ENCODE measurements around the gene ATP5MG. TPM values are rescaled to one million over a fixed set of nuclear protein-coding genes. Genes with fewer than 3 reads are reported as not detected.
A peak's percentile ranks its signal among the peaks of the same experiment; 100 is the strongest.
"Not testable (repeated sequence)": the region's sequence is repeated elsewhere in the genome, so short reads cannot be mapped to it uniquely, and the experiment has no call there.

The ATP5MG gene, protein sequence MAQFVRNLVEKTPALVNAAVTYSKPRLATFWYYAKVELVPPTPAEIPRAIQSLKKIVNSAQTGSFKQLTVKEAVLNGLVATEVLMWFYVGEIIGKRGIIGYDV
- total RNA-seq, result 63.7 and 89.9 TPM in 2 replicates

GRCh38 chr11:118401151-118401879 is at the start of gene ATP5MG:
Gene ATP5MG (plus strand): TSS chr11:118401606. CDS start chr11:118401666, 60 bp downstream.
- peak; percentile 76 to 89 for DNase-seq (ENCODE audit: low read depth in 2 of 2)

DNA sequence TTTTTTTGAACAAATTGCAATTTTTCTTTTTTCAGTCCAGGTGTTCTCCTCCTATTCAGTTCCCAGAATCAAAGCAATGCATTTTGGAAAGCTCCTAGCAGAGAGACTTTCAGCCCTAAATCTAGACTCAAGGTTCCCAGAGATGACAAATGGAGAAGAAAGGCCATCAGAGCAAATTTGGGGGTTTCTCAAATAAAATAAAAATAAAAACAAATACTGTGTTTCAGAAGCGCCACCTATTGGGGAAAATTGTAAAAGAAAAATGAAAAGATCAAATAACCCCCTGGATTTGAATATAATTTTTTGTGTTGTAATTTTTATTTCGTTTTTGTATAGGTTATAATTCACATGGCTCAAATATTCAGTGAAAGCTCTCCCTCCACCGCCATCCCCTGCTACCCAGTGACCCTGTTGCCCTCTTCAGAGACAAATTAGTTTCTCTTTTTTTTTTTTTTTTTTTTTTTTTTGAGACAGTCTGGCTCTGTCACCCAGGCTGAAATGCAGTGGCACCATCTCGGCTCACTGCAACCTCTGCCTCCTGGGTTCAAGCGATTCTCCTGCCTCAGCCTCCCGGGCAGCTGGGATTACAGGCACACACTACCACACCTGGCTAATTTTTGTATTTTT is 48.2 kb upstream of the ATP5MG start:
- DNase-seq (ENCODE audit: low read depth in 2 of 2), result peak in 1 of 2 donors; percentile 24

GRCh38 chr11:118358071-118358470 is 43.3 kb upstream of the ATP5MG start:
- DNase-seq (ENCODE audit: low read depth in 2 of 2), result no peak

DNA sequence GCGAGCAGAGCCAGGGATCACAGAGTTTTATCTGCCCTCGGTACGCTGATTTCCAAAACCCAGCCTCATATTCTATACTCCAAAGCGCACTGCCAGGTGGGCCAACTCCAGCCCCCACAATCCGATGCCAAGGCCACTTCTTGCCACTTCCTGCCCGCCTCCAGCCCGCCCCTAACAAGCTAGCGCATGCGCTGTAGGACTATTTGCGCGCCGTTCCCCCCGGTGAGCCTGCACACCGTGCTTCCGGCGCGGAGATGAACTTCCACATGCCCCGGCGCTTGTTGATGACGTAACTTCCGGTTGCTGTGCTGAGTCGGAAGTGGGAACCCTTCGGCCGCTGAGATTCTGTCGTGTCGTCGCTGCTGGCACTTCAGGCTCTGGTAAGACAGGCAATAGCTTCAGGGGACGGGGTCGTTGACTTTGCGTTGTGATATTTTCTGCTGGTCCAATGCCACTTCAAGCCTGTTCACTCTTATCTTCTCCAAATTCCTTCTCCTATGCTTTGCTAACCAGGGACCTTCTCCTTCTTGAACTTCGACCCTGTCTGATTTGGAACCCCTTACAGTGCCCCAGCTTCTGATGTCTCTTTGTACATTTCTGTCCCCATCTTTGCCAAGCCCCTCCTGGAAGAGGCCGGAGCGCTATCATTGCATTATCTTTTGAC is 42.0 kb upstream of the ATP5MG start, which contains the start of gene UBE4A:
Gene UBE4A, plus strand, starts transcription at position 306 of the 664 bp plus-strand sequence. CDS start 5,481 bp downstream, outside the sequence.
- DNase-seq (ENCODE audit: low read depth in 2 of 2), result peak; percentile 90 to 94

GRCh38 chr11:118364956-118365615 is 36.3 kb upstream of the ATP5MG start:
- DNase-seq (ENCODE audit: low read depth in 2 of 2), result no peak

GRCh38 chr11:118366287-118366686 is 35.1 kb upstream of the ATP5MG start:
- DNase-seq (ENCODE audit: low read depth in 2 of 2), result no peak

- no peak for DNase-seq (ENCODE audit: low read depth in 2 of 2)
Observed at GRCh38 chr11:118370774-118371173, 30.6 kb upstream of the ATP5MG start.

GRCh38 chr11:118373263-118373662 is 28.1 kb upstream of the ATP5MG start:
- DNase-seq (ENCODE audit: low read depth in 2 of 2), result no peak

DNA sequence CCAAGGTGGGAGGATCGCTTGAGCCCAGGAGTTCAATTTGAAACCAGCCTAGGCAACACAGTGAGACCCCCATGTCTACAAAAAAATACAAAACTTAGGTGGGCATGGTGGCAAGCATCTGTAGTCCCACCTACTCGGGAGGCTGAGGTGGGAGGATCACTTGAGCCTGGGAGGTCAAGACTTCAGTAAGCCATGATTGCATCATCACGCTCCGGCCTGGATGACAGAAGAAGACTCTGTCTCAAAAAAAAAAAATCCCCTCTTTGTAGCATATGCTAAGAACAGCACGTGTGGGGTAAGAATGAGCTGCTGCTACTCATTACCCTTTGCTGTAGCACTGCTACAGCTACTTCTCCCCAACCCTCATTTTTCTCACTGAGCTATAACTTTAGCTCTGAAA is 27.5 kb upstream of the ATP5MG start:
- no peak for DNase-seq (ENCODE audit: low read depth in 2 of 2)

GRCh38 chr11:118374729-118375128 is 26.7 kb upstream of the ATP5MG start:
- DNase-seq (ENCODE audit: low read depth in 2 of 2), result no peak

- DNase-seq (ENCODE audit: low read depth in 2 of 2), result no peak
Observed at GRCh38 chr11:118375978-118376377, 25.4 kb upstream of the ATP5MG start.

DNA sequence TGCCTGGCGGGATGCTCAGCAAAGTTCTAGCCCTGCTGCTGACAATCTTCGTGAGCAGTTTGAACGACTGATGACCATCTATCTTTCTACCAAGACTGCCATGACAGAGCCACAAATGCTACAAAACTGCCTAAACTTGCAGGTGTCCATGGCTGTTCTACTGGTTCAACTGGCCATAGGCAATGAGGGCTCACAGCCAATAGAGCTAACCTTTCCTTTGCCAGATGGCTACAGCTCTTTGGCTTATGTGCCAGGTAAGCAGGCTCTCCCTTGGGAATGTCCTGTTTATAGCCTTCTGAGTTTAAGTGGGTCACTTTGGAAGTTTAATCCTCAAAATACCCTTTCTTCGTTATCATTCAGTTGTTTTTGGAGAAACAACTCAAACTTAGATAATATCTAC is 21.9 kb upstream of the ATP5MG start:
- no peak for DNase-seq (ENCODE audit: low read depth in 2 of 2)

DNA sequence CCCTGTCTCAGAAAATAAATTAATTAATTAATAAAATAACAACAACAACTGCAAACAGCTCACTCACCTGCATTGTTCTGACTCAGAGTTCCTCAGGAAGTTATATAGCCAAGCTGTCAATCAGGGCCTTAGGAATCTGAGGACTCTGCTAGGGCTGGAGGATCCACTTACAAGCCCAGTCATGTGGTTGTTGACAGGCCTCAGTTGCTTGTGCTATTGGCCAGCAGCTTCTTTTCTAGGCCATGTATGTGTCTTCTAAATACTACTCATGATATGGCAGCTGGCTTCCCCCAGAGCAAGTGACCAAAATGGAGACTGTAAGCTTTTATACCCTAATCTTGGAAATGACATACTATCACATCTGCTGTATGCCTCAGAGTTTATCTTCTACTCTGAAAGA is 20.8 kb upstream of the ATP5MG start:
- peak in 1 of 2 donors; percentile 54 for DNase-seq (ENCODE audit: low read depth in 2 of 2)

GRCh38 chr11:118382954-118383353 is 18.5 kb upstream of the ATP5MG start:
- no peak for DNase-seq (ENCODE audit: low read depth in 2 of 2)

DNA sequence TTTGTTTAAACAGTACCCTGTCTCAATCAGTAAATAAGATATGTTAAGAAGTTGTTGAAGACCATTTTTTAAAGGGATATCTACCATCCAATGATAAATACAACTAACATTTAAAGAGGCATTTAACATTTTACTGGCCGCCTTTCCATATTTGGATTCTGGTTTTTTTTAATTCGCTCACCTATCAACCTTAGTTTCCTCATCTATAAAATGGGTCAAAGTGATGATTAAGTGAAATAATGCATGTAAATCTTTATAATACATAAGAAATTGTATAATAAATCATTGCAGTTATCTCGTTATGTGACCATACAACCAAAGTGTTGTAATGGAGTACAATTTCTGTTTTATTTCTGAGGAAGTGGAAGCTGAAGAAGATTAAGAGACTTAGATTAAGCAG is 17.7 kb upstream of the ATP5MG start:
- no peak for DNase-seq (ENCODE audit: low read depth in 2 of 2)

GRCh38 chr11:118396097-118396501 is 5.3 kb upstream of the ATP5MG start:
- no peak for DNase-seq (ENCODE audit: low read depth in 2 of 2)

DNA sequence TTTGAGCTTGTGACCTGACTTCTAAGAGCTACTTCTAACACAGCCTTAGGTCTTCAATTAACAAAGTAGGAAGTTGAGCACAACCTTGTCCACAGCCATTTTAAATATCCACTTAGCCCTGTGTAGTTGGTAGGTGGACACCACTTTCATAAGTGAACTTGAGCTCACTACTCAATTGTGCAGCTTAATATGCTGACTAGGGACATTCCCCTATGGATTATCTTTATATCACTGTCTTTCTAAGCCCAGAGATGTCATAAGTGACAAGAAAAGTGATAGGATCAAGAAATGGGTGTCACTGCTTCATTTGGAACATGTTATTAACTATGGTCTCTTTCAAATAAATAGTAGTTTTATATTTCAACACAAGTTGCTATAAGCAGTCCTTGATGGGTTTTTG is 4.0 kb upstream of the ATP5MG start:
- no peak for DNase-seq (ENCODE audit: low read depth in 2 of 2)

DNA sequence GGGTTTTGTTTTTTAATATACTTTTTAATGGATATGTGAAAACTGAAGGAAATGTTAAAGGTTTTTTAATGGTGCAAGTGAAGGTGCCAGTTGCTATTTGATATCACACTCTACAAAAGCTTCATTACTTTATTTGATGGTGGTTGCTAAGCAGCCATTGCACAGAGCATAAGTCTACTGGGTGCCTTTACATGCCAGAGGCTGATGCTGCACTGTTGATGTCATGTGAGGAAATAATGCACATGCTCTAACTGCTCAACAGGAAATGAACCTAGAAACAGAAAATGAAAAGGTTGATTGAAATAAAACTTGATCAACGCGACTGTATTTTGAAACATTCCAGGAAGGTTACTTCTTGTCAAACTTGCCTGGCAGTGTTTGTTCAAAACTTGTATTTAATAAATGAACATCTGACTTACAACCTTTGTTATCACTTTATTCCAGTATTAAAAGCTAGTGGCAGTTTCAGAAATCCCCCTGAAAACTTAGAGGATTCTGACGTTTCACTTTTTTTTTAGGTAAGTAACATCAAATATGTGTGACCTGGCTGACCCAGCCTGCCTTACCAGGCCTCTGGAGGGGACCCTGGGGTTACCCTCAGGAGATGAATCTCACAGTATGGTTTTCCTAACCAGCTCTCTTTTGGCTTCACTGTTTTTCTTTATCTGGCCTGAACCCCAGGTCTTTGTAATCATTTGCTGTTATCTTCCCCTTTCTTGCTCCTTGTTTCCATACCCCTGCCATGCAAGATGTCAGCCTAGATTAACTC is 2.4 kb upstream of the ATP5MG start:
- peak; percentile 18 to 48 for DNase-seq (ENCODE audit: low read depth in 2 of 2)

GRCh38 chr11:118401880-118402590 is 629 bp downstream of the ATP5MG start:
- DNase-seq (ENCODE audit: low read depth in 2 of 2), result peak in 1 of 2 donors; percentile 17

DNA sequence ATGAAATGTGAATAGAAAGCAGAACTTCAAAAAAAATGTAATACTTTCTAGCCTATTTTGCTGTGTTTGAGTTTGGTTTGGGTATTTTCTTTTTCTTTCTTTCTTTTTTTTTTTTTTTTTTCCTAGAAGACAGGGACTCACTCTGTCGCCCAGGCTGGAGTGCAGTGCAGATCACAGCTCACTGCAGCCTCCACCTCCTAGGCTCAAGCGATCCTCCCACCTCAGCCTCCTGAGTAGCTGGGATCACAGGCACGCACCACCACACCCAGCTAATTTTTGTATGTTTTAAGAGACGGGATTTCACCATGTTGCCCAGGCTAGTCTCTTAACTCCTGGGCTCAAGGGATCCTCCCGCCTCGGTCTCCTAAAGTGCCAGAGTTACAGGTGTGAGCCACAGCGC is 1.2 kb downstream of the ATP5MG start:
- DNase-seq (ENCODE audit: low read depth in 2 of 2), result not testable (repeated sequence)

All from dermis microvascular lymphatic vessel endothelial cell (primary cell).